Erythroblast (primary cell): ENCODE measurements around the gene ACADM.

Source experiments
- GATA1 ChIP-seq: IDR thresholded peaks from 2 replicates; pipeline ENCODE4 v1.6.1; 2011; ENCODE audit warnings: low read depth, mild to moderate bottlenecking, control low read depth, low read length, moderate library complexity
- POLR2A ChIP-seq: IDR thresholded peaks from 2 replicates; pipeline ENCODE4 v1.6.1; 2011; ENCODE audit warnings: mild to moderate bottlenecking, low read length

DNA sequence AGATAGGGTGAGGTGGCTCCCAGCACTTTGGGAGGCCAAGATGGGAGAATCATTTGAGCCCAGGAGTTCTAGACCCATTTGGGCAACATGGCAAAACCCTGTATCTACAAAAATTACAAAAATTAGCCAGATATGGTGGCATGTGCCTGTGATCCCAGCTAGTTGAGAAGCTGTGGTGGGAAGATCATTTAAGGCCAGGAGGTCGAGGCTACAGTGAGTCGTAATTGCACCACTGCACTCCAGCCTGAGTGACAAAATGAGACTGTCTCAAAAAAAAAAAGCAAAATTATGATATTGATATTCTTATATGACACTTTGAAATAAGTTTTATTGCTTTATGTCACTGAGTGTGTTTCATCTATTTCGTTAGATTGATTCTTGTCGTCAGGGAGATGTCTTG, 7.4 kb downstream of the ACADM start:
- TF ChIP-seq POLR2A: no peak
- TF ChIP-seq GATA1: no peak
